Measurements from ENCODE around the gene KCNG4. TPM values are rescaled to one million over a fixed set of nuclear protein-coding genes. Genes with fewer than 3 reads are reported as not detected.

Gene KCNG4
- polyA plus RNA-seq, 1 donor (not counting 4 experiments of a cell fraction or from before 2014, with no cell fraction given) = not detected

DNA sequence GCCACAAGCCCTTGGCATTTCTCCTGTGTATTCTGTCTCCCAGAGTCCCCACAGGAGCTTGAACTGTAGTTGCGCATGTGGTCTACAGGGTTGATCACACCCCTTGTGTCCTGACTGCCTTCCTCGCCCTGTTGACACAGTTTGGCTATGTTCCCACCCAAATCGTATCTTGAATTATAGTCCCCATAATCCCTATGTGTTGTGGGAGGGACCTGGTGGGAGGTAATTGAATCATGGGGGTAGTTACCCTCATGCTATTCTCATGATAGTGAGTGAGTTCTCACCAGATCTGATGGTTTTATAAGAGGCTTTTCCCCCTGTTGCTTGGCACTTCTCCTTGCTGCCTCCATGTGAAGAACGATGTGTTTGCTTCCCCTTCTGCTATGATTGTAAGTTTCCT, 27.7 kb downstream of the KCNG4 start:
- Histone ChIP-seq H3K27me3 (ENCODE audit: control insufficient read depth, extremely low read depth, insufficient read depth, low read length) (no peaks in the 10 kb centered on the region), H3K4me2 (ENCODE audit: control insufficient read depth, extremely low read depth, insufficient read depth, low read depth, low read length) (no peak overlapping the region), H4K20me1 (ENCODE audit: control insufficient read depth, extremely low read depth, insufficient read depth, low read length) (no peaks in the 10 kb centered on the region), H3K27ac (ENCODE audit: control insufficient read depth, insufficient read depth, low read length) (no peak overlapping the region), H3K79me2 (ENCODE audit: control insufficient read depth, insufficient read depth, low read length) (no peaks in the 10 kb centered on the region), H3K4me3 (ENCODE audit: control insufficient read depth in 2 of 3, extremely low read depth in 1 of 3, insufficient read depth in 2 of 3, low read depth in 1 of 3, low read length in 3 of 3) (no peak overlapping the region), H3K9me3 (ENCODE audit: control insufficient read depth, low read depth, low read length) (no peaks in the 10 kb centered on the region), H3K9ac (ENCODE audit: control insufficient read depth, extremely low read depth, insufficient read depth, low read length) (no peak overlapping the region), H2AFZ (ENCODE audit: control insufficient read depth, low read length) (no peak overlapping the region), H3K36me3 (ENCODE audit: control insufficient read depth in 2 of 2, extremely low read depth in 1 of 2, insufficient read depth in 2 of 2, low read length in 2 of 2) (no peaks in the 10 kb centered on the region), H3K9me1 (ENCODE audit: control insufficient read depth, extremely low read depth, insufficient read depth, low read length) (no peaks in the 10 kb centered on the region), H3K4me1 (ENCODE audit: control insufficient read depth, extremely low read depth, insufficient read depth, low read length) (no peaks in the 10 kb centered on the region)
- FAIRE-seq (no peak), DNase-seq (ENCODE audit: low read depth, low spot score) (no peak)
- dilution Hi-C loops (cut with MboI; ENCODE audit: extremely low pct_ligation_motif_present, low sequenced_read_pairs) = no loop called here
- TF ChIP-seq, protein P1, sequence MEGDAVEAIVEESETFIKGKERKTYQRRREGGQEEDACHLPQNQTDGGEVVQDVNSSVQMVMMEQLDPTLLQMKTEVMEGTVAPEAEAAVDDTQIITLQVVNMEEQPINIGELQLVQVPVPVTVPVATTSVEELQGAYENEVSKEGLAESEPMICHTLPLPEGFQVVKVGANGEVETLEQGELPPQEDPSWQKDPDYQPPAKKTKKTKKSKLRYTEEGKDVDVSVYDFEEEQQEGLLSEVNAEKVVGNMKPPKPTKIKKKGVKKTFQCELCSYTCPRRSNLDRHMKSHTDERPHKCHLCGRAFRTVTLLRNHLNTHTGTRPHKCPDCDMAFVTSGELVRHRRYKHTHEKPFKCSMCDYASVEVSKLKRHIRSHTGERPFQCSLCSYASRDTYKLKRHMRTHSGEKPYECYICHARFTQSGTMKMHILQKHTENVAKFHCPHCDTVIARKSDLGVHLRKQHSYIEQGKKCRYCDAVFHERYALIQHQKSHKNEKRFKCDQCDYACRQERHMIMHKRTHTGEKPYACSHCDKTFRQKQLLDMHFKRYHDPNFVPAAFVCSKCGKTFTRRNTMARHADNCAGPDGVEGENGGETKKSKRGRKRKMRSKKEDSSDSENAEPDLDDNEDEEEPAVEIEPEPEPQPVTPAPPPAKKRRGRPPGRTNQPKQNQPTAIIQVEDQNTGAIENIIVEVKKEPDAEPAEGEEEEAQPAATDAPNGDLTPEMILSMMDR (optimal IDR thresholded peaks at IDR 0.05 in 1 of 3, IDR thresholded peaks at IDR 0.05 in 1 of 3, conservative IDR thresholded peaks at IDR 0.05 in 1 of 3; ENCODE audit: extremely low read depth in 1 of 3, insufficient read depth in 2 of 3, low read length in 3 of 3) = no peak
- TF ChIP-seq EZH2 (IDR thresholded peaks at IDR 0.05; ENCODE audit: low read length) = no peak

DNA sequence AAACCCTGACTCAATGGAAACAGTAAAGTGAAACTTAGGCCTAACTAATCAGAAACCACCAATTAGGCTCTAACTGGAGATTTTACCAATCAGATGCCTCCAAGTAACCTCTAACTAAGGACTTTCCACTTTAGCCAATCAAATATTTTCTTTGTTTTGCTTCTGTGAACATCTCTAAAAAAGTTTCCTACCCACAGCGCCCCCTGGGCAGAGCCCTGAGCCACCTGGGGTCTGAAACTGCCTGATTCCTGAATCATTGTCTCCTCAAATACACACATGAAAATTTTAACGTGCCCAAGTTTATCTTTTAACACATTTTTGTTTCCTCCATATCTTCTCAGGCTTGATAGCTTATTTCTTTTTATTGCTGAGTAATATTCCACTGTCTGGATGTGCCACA, 29.8 kb downstream of the KCNG4 start:
- peaks cover 6% of the 10 kb centered on the region for H3K27me3 ChIP-seq (ENCODE audit: control insufficient read depth, extremely low read depth, insufficient read depth, low read length)
- no peak overlapping the region for H3K27ac ChIP-seq (ENCODE audit: control insufficient read depth, insufficient read depth, low read length)
- DNase-seq (ENCODE audit: low read depth, low spot score) (no peak), FAIRE-seq (no peak)
- H3K4me1 ChIP-seq (ENCODE audit: control insufficient read depth, extremely low read depth, insufficient read depth, low read length) = no peaks in the 10 kb centered on the region
- no peaks in the 10 kb centered on the region for H3K36me3 ChIP-seq (ENCODE audit: control insufficient read depth in 2 of 2, extremely low read depth in 1 of 2, insufficient read depth in 2 of 2, low read length in 2 of 2)
- H3K79me2 ChIP-seq (ENCODE audit: control insufficient read depth, insufficient read depth, low read length) = no peaks in the 10 kb centered on the region
- no peaks in the 10 kb centered on the region for H4K20me1 ChIP-seq (ENCODE audit: control insufficient read depth, extremely low read depth, insufficient read depth, low read length)
- H3K4me2 ChIP-seq (ENCODE audit: control insufficient read depth, extremely low read depth, insufficient read depth, low read depth, low read length) = no peak overlapping the region
- dilution Hi-C loops (cut with MboI; ENCODE audit: extremely low pct_ligation_motif_present, low sequenced_read_pairs) = no loop called here
- no peaks in the 10 kb centered on the region for H3K9me3 ChIP-seq (ENCODE audit: control insufficient read depth, low read depth, low read length)
- TF ChIP-seq, protein P1 (optimal IDR thresholded peaks at IDR 0.05 in 1 of 3, IDR thresholded peaks at IDR 0.05 in 1 of 3, conservative IDR thresholded peaks at IDR 0.05 in 1 of 3; ENCODE audit: extremely low read depth in 1 of 3, insufficient read depth in 2 of 3, low read length in 3 of 3) = no peak
- no peak for TF ChIP-seq EZH2 (IDR thresholded peaks at IDR 0.05; ENCODE audit: low read length)
- no peak overlapping the region for H2AFZ ChIP-seq (ENCODE audit: control insufficient read depth, low read length)
- no peak overlapping the region for H3K4me3 ChIP-seq (ENCODE audit: control insufficient read depth in 2 of 3, extremely low read depth in 1 of 3, insufficient read depth in 2 of 3, low read depth in 1 of 3, low read length in 3 of 3)
- no peak overlapping the region for H3K9ac ChIP-seq (ENCODE audit: control insufficient read depth, extremely low read depth, insufficient read depth, low read length)
- no peaks in the 10 kb centered on the region for H3K9me1 ChIP-seq (ENCODE audit: control insufficient read depth, extremely low read depth, insufficient read depth, low read length)

All from keratinocyte (primary cell).